Body of pancreas (tissue), 4 donors: Measurements from ENCODE around the gene PTPRA. TPM values are rescaled to one million over a fixed set of nuclear protein-coding genes. Genes with fewer than 3 reads are reported as not detected.

Experiments
- ATAC-seq: fragments of 150-250 bp; one replicate; pipeline ENCODE4 v1.9.1; 2016
- DNase-seq, 4 donors: peaks; one replicate each; pipeline ENCODE4 v3.0.0-alpha.2; 2019
- H3K27ac ChIP-seq, 4 donors: fragments of 200-600 bp; sonication (generic); 1 replicate in 3 of 4; 2 replicates in 1 of 4; pipeline versions ENCODE4 v1.5.1 to v1.6.1; 2016 to 2019; ENCODE audit warnings: mild to moderate bottlenecking in 1 of 4, mixed read lengths in 1 of 4, moderate library complexity in 1 of 4
- H3K27me3 ChIP-seq, 2 donors: fragments of 200-600 bp; sonication (generic); one replicate each; pipeline ENCODE4 v1.6.0; 2016; ENCODE audit warnings: mild to moderate bottlenecking in 1 of 2
- H3K36me3 ChIP-seq, 2 donors: fragments of 200-600 bp; sonication (generic); replicated peaks in 1 of 2; 2 replicates each; pipeline ENCODE4 v1.5.1; 2016; ENCODE audit warnings: low read depth in 2 of 2; ENCODE audit not compliant: insufficient read depth in 1 of 2
- H3K4me1 ChIP-seq: fragments of 200-600 bp; sonication (generic); one replicate; pipeline ENCODE4 v1.6.0; 2016
- H3K4me3 ChIP-seq, 2 donors: fragments of 200-600 bp; sonication (generic); 1 replicate in 1 of 2; 2 replicates in 1 of 2; pipeline ENCODE4 v1.5.1; 2016 to 2019
- H3K9me3 ChIP-seq, 3 donors: fragments of 200-600 bp; sonication (generic); 1 replicate in 2 of 3; 2 replicates in 1 of 3; pipeline ENCODE4 v1.5.1; 2016
- CTCF ChIP-seq, 7 experiments: fragments of 450-650 bp in 4 of 7; fragments of 200-600 bp in 3 of 7; sonication (generic) in 3 of 7; IDR thresholded peaks; one replicate each; pipeline ENCODE4 v1.5.1; 2016 to 2019; ENCODE audit warnings: antibody characterized with exemption in 7 of 7
- POLR2A ChIP-seq, 3 donors: fragments of 450-650 bp; IDR thresholded peaks; one replicate each; pipeline ENCODE4 v1.6.1; 2016; ENCODE audit warnings: antibody characterized with exemption in 3 of 3, mild to moderate bottlenecking in 2 of 3
- WGBS, 2 donors: methylation state at CpG; one replicate each; pipeline ENCODE4 v1.1.5; 2017; 5-methylcytosine and 5-hydroxymethylcytosine counted together
- intact Hi-C: fragments of 100-400 bp; cut with DNase I; formaldehyde crosslinking; loops from one replicate; pipeline ENCODE4 v1.15.1; 2023
- total RNA-seq, 2 donors: library from RNA; depleted of rRNA; stranded (reverse); fragments of >200 nt; gene quantifications; one replicate each; pipeline ENCODE4 v1.1.0, GENCODE V29; 2016

The PTPRA gene
- total RNA-seq, 2 donors from 2014 or later, result 22.3 to 24.1 TPM

GRCh38 chr20:2902818-2903217, 29.5 kb downstream of the PTPRA start:
- no peaks in the 10 kb centered on the region for H3K9me3 ChIP-seq
- no peak overlapping the region for H3K27ac ChIP-seq
- no peak for DNase-seq
- intact Hi-C loops, result no loop called here
- peaks cover 8% of the 10 kb centered on the region for H3K4me1 ChIP-seq
- TF ChIP-seq POLR2A (IDR thresholded peaks at IDR 0.05), result no peak
- no peak for TF ChIP-seq CTCF (IDR thresholded peaks at IDR 0.05)
- no peak for ATAC-seq
- no peaks in the 10 kb centered on the region for H3K36me3 ChIP-seq
- WGBS, 2 donors, result 94 to 96% methylated on average over 3 of the region's 3 CpGs
- H3K27me3 ChIP-seq, result no peaks in the 10 kb centered on the region
- H3K4me3 ChIP-seq, result no peak overlapping the region

GRCh38 chr20:2903686-2904085, 30.4 kb downstream of the PTPRA start:
- no peak for DNase-seq
- H3K9me3 ChIP-seq, result no peaks in the 10 kb centered on the region
- H3K4me1 ChIP-seq, result peaks cover 8% of the 10 kb centered on the region
- H3K36me3 ChIP-seq, result no peaks in the 10 kb centered on the region
- WGBS, 2 donors, result 96 to 98% methylated on average over 6 of the region's 6 CpGs
- TF ChIP-seq POLR2A (IDR thresholded peaks at IDR 0.05) (no peak), CTCF (IDR thresholded peaks at IDR 0.05) (no peak)
- no peak for ATAC-seq
- no peak overlapping the region for H3K27ac ChIP-seq
- H3K27me3 ChIP-seq, result no peaks in the 10 kb centered on the region
- H3K4me3 ChIP-seq, result no peak overlapping the region
- intact Hi-C loops, result no loop called here

GRCh38 chr20:2907519-2907918, 34.2 kb downstream of the PTPRA start:
- Histone ChIP-seq H3K27me3 (no peaks in the 10 kb centered on the region), H3K27ac (no peak overlapping the region), H3K9me3 (no peaks in the 10 kb centered on the region), H3K36me3 (no peaks in the 10 kb centered on the region), H3K4me1 (peaks cover 8% of the 10 kb centered on the region), H3K4me3 (no peak overlapping the region)
- no peak for ATAC-seq
- no peak for TF ChIP-seq POLR2A (IDR thresholded peaks at IDR 0.05)
- no peak for TF ChIP-seq CTCF (IDR thresholded peaks at IDR 0.05)
- 26 to 29% methylated on average over 3 of the region's 3 CpGs for WGBS, 2 donors
- no peak for DNase-seq
- intact Hi-C loops, result no loop called here

- Histone ChIP-seq H3K9me3 (no peaks in the 10 kb centered on the region), H3K36me3 (no peaks in the 10 kb centered on the region), H3K4me3 (no peak overlapping the region), H3K4me1 (peaks cover 8% of the 10 kb centered on the region), H3K27me3 (no peaks in the 10 kb centered on the region), H3K27ac (no peak overlapping the region)
- TF ChIP-seq POLR2A (IDR thresholded peaks at IDR 0.05) (no peak), CTCF (IDR thresholded peaks at IDR 0.05) (no peak)
- intact Hi-C loops, result no loop called here
- no peak for ATAC-seq
- no peak for DNase-seq
- WGBS, 2 donors, result 98 to 100% methylated on average over 2 of the region's 2 CpGs
These were observed 36.7 kb downstream of the PTPRA start for GRCh38 chr20:2909953-2910352.

- Histone ChIP-seq H3K27me3 (no peaks in the 10 kb centered on the region), H3K4me1 (peaks cover 8% of the 10 kb centered on the region), H3K9me3 (no peaks in the 10 kb centered on the region), H3K36me3 (no peaks in the 10 kb centered on the region), H3K27ac (no peak overlapping the region), H3K4me3 (no peak overlapping the region)
- DNase-seq (no peak), ATAC-seq (no peak)
- intact Hi-C loops, result no loop called here
- TF ChIP-seq CTCF (IDR thresholded peaks at IDR 0.05) (no peak), POLR2A (IDR thresholded peaks at IDR 0.05) (no peak)
These were observed 37.9 kb downstream of the PTPRA start for GRCh38 chr20:2911200-2911599.
